Activated CD4-positive, alpha-beta T cell treated with anti-CD3 and anti-CD28 coated beads, Interleukin-2, amount 10 ng/mL, durations not matched to agents 7 days and 5 days (primary cell): ENCODE measurements around the gene ALDH1A2. TPM values are rescaled to one million over a fixed set of nuclear protein-coding genes. Genes with fewer than 3 reads are reported as not detected.

ENCODE experiments used
- CTCF ChIA-PET: fragments of 350-600 bp; sonication (Branson Sonifier 250); formaldehyde crosslinking; loops from one replicate; lab custom pipeline; 2021; ENCODE audit warnings: antibody characterized with exemption; lab: Charles Lee
- POLR2A ChIA-PET: fragments of 350-600 bp; sonication (Branson Sonifier 250); formaldehyde crosslinking; loops from one replicate; lab custom pipeline; 2021; ENCODE audit warnings: antibody characterized with exemption; lab: Charles Lee
- DNase-seq: peaks from one replicate; pipeline ENCODE4 v3.0.0-alpha.2; 2020
- H3K27ac Mint-ChIP-seq: one replicate; pipeline ENCODE4 v1.8.0; 2021; ENCODE audit warnings: mild to moderate bottlenecking, moderate library complexity, mixed read lengths
- H3K27me3 Mint-ChIP-seq: one replicate; pipeline ENCODE4 v1.8.0; 2021; ENCODE audit warnings: mixed read lengths
- H3K36me3 Mint-ChIP-seq: one replicate; pipeline ENCODE4 v1.8.0; 2021; ENCODE audit warnings: low read depth, mixed read lengths
- H3K4me1 Mint-ChIP-seq: one replicate; pipeline ENCODE4 v1.8.0; 2021; ENCODE audit warnings: mixed read lengths
- H3K4me3 Mint-ChIP-seq: one replicate; pipeline ENCODE4 v1.8.0; 2021; ENCODE audit warnings: mild to moderate bottlenecking, moderate library complexity, mixed read lengths
- H3K9me3 Mint-ChIP-seq: one replicate; pipeline ENCODE4 v1.8.0; 2021; ENCODE audit warnings: mixed read lengths
- total RNA-seq, 2 experiments: library from RNA; stranded (reverse); gene quantifications; one replicate each; pipeline ENCODE4 v1.2.3, GENCODE V29; 2021

ALDH1A2 gene
- total RNA-seq, 2 experiments from 2014 or later, result not detected

DNA sequence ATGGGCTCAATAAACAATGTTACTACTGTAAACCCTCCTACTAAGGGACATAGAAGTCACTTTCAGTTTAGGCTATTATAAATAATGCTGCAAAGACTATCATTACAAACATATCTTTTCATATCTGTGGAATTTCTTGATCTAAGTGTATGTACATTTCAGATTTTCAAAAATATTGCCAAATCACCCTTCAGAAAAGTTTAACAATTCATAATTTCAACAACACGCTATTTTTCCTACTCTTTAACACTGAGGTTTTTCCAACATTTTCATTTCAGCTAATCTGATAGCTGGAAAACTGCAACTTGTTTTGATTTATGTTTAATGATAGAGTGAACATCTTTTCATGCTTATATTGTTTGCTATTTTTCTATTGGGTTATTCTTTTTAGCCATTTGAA is 69.0 kb downstream of the ALDH1A2 start:
- ChIA-PET POLR2A (no interaction called here), CTCF (no interaction called here)
- Mint-ChIP-seq H3K36me3 (no peaks in the 10 kb centered on the region), H3K4me1 (no peaks in the 10 kb centered on the region), H3K9me3 (peaks cover 2% of the 10 kb centered on the region), H3K4me3 (no peak overlapping the region), H3K27ac (no peak overlapping the region), H3K27me3 (peaks cover 51% of the 10 kb centered on the region)
- no peak for DNase-seq

DNA sequence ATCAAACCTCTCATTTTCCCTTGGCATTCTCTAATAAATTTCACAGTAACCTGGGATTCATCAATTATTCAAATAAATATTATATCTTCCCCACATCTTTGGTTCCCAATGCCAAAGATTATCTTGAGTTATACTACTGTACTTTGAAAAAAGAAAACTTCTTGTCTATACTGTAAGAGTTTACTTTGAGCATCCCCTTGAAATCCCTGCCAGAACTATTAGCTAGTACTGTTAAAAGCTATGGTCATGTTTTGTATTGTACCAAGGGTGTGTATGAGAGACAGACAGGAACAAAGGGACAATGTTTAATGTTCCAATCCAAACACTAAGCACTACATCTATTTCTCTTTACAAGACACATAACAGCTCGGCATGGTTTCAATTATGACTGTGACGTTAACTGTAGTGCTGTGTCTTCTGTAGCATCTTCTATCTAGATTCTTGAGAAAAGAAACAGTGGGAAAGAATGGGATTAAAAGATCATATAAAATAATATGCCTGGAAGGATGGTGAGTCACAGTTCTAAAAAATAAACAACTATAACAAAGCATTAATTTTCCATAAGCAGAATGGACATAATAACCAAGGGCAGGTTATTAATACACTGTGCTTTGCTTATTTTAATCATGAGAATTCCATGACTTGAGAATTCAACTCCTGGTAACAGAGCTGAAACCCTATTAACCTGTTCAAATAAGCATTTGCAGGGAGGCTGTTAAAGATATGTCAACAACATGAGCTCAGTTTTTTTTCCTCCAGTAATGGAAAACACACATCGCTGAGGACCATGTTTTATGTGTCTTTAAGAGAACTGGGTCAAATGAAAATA is 71.1 kb downstream of the ALDH1A2 start:
- POLR2A ChIA-PET, result no interaction called here
- Mint-ChIP-seq H3K9me3 (peaks cover 2% of the 10 kb centered on the region), H3K27me3 (peaks cover 38% of the 10 kb centered on the region), H3K4me3 (no peak overlapping the region), H3K27ac (no peak overlapping the region), H3K4me1 (no peaks in the 10 kb centered on the region), H3K36me3 (no peaks in the 10 kb centered on the region)
- CTCF ChIA-PET, result interaction anchor here (0.7 kb wide), 1 partner anchor 14 kb away, joined by 3 read pairs; no protein-coding TSS in a partner anchor
- DNase-seq, result no peak

GRCh38 chr15:57993409-57994145 is 71.9 kb downstream of the ALDH1A2 start:
- no peaks in the 10 kb centered on the region for H3K36me3 Mint-ChIP-seq
- no peaks in the 10 kb centered on the region for H3K9me3 Mint-ChIP-seq
- no peak overlapping the region for H3K27ac Mint-ChIP-seq
- POLR2A ChIA-PET, result no interaction called here
- peaks cover 32% of the 10 kb centered on the region for H3K27me3 Mint-ChIP-seq
- no peak overlapping the region for H3K4me3 Mint-ChIP-seq
- DNase-seq, result no peak
- CTCF ChIA-PET, result interaction anchor here (0.7 kb wide), 1 partner anchor 13 kb away, joined by 3 read pairs; no protein-coding TSS in a partner anchor
- no peaks in the 10 kb centered on the region for H3K4me1 Mint-ChIP-seq

DNA sequence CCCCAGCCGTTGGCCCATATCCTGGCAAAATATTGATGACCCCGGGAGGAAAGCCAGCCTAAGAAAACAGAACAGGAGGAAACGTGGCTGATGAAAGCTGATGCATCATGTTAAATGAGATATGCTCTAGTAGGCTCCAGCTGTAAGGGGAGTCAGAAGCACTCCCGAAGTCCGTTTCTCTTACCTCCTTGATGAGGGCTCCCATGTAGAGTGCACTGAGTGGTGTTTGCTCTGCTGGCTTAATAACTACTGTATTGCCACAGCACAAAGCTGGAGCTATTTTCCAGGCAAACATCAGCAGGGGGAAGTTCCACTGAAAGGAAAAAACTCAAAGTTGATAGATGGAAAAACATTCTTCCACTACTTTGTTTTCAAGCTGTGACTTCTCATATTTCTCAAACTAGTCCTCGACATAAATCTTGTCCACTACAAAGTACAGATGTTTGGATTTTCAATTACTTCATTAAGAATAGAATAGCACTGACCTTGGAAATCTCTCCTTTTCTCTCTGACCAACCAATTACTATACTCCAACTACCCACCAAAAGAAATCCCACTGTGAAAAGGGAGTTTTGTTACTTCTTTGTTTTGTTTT is 72.7 kb downstream of the ALDH1A2 start:
- Mint-ChIP-seq H3K27me3 (peaks cover 26% of the 10 kb centered on the region), H3K4me1 (no peaks in the 10 kb centered on the region), H3K36me3 (no peaks in the 10 kb centered on the region), H3K9me3 (no peaks in the 10 kb centered on the region), H3K27ac (no peak overlapping the region), H3K4me3 (no peak overlapping the region)
- ChIA-PET CTCF (no interaction called here), POLR2A (no interaction called here)
- no peak for DNase-seq

DNA sequence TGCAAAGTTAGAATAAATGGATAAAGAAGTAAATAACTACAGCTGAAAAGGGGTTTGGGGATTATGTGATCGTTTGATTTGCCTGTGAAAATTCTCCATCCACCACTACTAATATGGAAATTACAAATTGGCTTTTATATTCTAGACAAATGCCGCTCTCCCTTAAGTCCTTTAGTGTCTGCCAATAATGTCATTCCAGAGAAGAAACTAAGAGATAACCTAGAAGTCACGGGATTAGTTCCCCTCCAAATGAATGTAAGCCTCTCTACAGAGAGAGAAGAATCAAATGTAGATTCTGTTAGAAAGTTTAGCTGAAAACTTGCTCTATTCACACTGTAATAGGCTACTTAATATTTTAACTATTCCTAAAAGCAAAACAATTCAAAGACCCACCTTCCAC is 92.0 kb downstream of the ALDH1A2 start:
- POLR2A ChIA-PET, result no interaction called here
- H3K4me3 Mint-ChIP-seq, result no peak overlapping the region

DNA sequence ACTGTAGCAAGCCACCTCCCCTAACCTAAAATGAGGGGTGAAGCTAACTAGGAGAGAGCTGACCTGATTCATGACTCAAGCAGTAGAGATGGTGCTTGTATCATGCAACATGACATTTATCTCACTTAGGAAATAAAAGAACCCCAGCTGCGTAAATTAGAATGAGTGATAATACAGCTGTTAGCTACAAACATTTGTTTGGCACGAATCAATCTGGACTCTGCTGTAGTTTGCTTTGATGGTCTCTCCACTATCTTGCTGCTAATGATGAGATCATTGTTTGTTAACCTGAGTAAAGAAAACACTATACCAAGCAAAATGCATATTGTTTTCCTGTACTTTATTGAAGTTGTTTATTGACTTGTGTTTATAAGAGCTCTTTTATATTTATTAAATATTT is 92.6 kb downstream of the ALDH1A2 start:
- Mint-ChIP-seq H3K4me1 (no peaks in the 10 kb centered on the region), H3K36me3 (no peaks in the 10 kb centered on the region), H3K4me3 (no peak overlapping the region), H3K9me3 (no peaks in the 10 kb centered on the region), H3K27me3 (peaks cover 3% of the 10 kb centered on the region), H3K27ac (no peak overlapping the region)
- ChIA-PET POLR2A (no interaction called here), CTCF (no interaction called here)
- DNase-seq, result no peak

More for the DNA sequence above, 92.0 kb downstream of the ALDH1A2 start:
- Mint-ChIP-seq H3K36me3 (no peaks in the 10 kb centered on the region), H3K4me1 (no peaks in the 10 kb centered on the region), H3K9me3 (no peaks in the 10 kb centered on the region), H3K27ac (no peak overlapping the region), H3K27me3 (peaks cover 1% of the 10 kb centered on the region)
- CTCF ChIA-PET, result no interaction called here
- DNase-seq, result no peak

DNA sequence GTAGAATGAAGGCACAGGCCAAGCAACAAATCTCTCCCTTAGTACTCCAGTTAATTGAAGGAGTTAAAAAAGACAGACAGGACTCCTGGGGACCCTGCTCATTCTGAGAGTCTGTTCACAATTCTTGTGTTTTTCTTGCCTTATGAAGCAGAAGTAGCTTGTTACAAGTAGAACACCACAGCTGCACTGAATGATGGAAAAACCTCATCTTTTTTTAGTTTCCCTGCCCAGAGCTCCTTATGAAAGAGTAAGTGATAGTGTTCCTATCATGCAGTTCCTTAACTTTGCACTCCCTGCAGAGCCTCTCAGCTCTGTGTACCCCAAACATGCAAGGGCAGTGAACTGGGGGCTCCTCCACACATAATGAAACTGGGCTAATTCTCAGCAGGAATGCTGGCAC is 95.5 kb downstream of the ALDH1A2 start:
- H3K4me3 Mint-ChIP-seq, result no peak overlapping the region
- peaks cover 2% of the 10 kb centered on the region for H3K27me3 Mint-ChIP-seq
- DNase-seq, result no peak
- no peaks in the 10 kb centered on the region for H3K36me3 Mint-ChIP-seq
- no peak overlapping the region for H3K27ac Mint-ChIP-seq
- H3K4me1 Mint-ChIP-seq, result no peaks in the 10 kb centered on the region
- H3K9me3 Mint-ChIP-seq, result no peaks in the 10 kb centered on the region
- ChIA-PET CTCF (interaction anchor here (1.6 kb wide), 1 partner anchor 15 kb away, joined by 4 read pairs; no protein-coding TSS in a partner anchor), POLR2A (no interaction called here)

DNA sequence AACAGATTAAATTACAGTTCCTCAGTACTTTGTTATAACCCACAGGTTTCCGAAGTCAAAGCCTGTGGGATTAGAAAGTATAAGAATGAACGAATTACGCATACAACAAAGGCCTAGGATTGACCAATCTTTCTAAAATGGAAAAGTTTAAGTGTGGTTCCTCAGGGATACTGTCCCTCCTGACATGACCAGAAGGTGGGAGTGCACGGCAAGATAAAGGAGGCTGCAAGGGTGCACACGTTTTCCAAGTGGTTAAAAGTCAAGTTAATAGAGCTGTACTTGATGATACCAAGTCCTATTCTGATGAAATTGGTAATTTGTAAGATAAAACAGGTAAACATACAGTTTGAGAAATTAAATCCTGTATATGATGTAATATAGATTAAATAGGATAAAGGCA is 96.2 kb downstream of the ALDH1A2 start:
- Mint-ChIP-seq H3K27me3 (peaks cover 2% of the 10 kb centered on the region), H3K36me3 (no peaks in the 10 kb centered on the region), H3K9me3 (no peaks in the 10 kb centered on the region), H3K4me1 (no peaks in the 10 kb centered on the region), H3K4me3 (no peak overlapping the region), H3K27ac (no peak overlapping the region)
- POLR2A ChIA-PET, result no interaction called here
- CTCF ChIA-PET, result interaction anchor here (1.6 kb wide), 1 partner anchor 15 kb away, joined by 4 read pairs; no protein-coding TSS in a partner anchor
- DNase-seq, result no peak

DNA sequence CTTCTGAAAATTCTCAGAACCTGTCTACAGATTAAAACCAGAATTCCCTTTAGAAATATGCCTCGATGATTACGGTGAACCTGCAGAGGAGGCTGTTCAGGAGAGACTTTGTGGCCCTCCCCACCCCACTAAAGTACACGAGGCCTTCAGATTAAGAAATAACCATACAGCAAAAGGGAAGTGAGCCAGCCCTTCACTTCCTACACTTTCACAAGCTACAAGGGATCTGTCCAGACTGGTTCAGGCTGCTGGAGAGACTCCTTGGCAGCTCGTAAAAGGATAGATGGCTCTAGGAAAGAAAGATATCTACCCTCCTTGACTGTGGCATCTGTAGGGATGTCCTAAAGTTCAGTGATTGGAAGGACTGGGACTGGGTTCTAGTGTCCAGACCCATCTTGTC is 102.6 kb downstream of the ALDH1A2 start:
- ChIA-PET POLR2A (no interaction called here), CTCF (no interaction called here)
- no peak overlapping the region for H3K4me3 Mint-ChIP-seq
- no peak for DNase-seq
- no peak overlapping the region for H3K27ac Mint-ChIP-seq
- no peaks in the 10 kb centered on the region for H3K9me3 Mint-ChIP-seq
- H3K4me1 Mint-ChIP-seq, result no peaks in the 10 kb centered on the region
- H3K27me3 Mint-ChIP-seq, result peaks cover 11% of the 10 kb centered on the region
- H3K36me3 Mint-ChIP-seq, result no peaks in the 10 kb centered on the region

GRCh38 chr15:57961919-57962318 is 103.6 kb downstream of the ALDH1A2 start:
- H3K27me3 Mint-ChIP-seq, result peaks cover 13% of the 10 kb centered on the region
- DNase-seq, result no peak
- no peaks in the 10 kb centered on the region for H3K4me1 Mint-ChIP-seq

GRCh38 chr15:57957113-57957512 is 108.4 kb downstream of the ALDH1A2 start:
- H3K4me1 Mint-ChIP-seq, result no peaks in the 10 kb centered on the region
- POLR2A ChIA-PET, result no interaction called here
- no peak overlapping the region for H3K27ac Mint-ChIP-seq
- no peak for DNase-seq
- CTCF ChIA-PET, result no interaction called here
- H3K9me3 Mint-ChIP-seq, result no peaks in the 10 kb centered on the region
- H3K36me3 Mint-ChIP-seq, result no peaks in the 10 kb centered on the region
- H3K27me3 Mint-ChIP-seq, result peaks cover 15% of the 10 kb centered on the region
- no peak overlapping the region for H3K4me3 Mint-ChIP-seq

More at GRCh38 chr15:57961919-57962318, 103.6 kb downstream of the ALDH1A2 start:
- Mint-ChIP-seq H3K4me3 (no peak overlapping the region), H3K9me3 (no peaks in the 10 kb centered on the region), H3K36me3 (no peaks in the 10 kb centered on the region), H3K27ac (no peak overlapping the region)
- POLR2A ChIA-PET, result no interaction called here
- CTCF ChIA-PET, result no interaction called here

GRCh38 chr15:57953874-57954273 is 111.6 kb downstream of the ALDH1A2 start:
- Mint-ChIP-seq H3K27me3 (peaks cover 12% of the 10 kb centered on the region), H3K4me1 (no peaks in the 10 kb centered on the region), H3K27ac (no peak overlapping the region), H3K36me3 (no peaks in the 10 kb centered on the region), H3K9me3 (no peaks in the 10 kb centered on the region), H3K4me3 (no peak overlapping the region)
- DNase-seq, result no peak
- CTCF ChIA-PET, result interaction anchor here (1.4 to 1.6 kb wide), 3 partner anchors 10 to 16 kb away, joined by 3 to 4 read pairs (median 4); no protein-coding TSS in a partner anchor
- POLR2A ChIA-PET, result no interaction called here
